ENCODE measurements around the gene SYMPK.

The SYMPK gene

GRCh38 chr19:45866400-45867176 lies 3.6 kb upstream of the SYMPK start:
- no peak for DNase-seq (ENCODE audit: low spot score)

- DNase-seq (ENCODE audit: low spot score), result no peak
These were observed 2.5 kb upstream of the SYMPK start for GRCh38 chr19:45865269-45865948.

GRCh38 chr19:45864629-45865082 lies 1.7 kb upstream of the SYMPK start:
- DNase-seq (ENCODE audit: low spot score), result no peak

GRCh38 chr19:45863840-45864628 lies 1.1 kb upstream of the SYMPK start, which contains the start of gene FOXA3:
TSS of gene FOXA3 (plus strand) at chr19:45864326. CDS start at chr19:45864457, 131 bp downstream.
- DNase-seq (ENCODE audit: low spot score), result no peak

GRCh38 chr19:45863335-45863839 lies 440 bp upstream of the SYMPK start:
- DNase-seq (ENCODE audit: low spot score), result no peak

GRCh38 chr19:45862271-45862563 lies 730 bp downstream of the SYMPK start:
- no peak for DNase-seq (ENCODE audit: low spot score)

- DNase-seq (ENCODE audit: low spot score), result no peak
These were observed 2.3 kb downstream of the SYMPK start for GRCh38 chr19:45860359-45861259.

- DNase-seq (ENCODE audit: low spot score), result no peak
These were observed 8.7 kb downstream of the SYMPK start for GRCh38 chr19:45854167-45854778.

GRCh38 chr19:45852983-45853382 lies 10.0 kb downstream of the SYMPK start:
- DNase-seq (ENCODE audit: low spot score), result no peak

GRCh38 chr19:45852145-45852750 lies 10.7 kb downstream of the SYMPK start:
- no peak for DNase-seq (ENCODE audit: low spot score)

GRCh38 chr19:45848922-45849321 lies 14.0 kb downstream of the SYMPK start:
- DNase-seq (ENCODE audit: low spot score), result no peak

GRCh38 chr19:45847663-45848062 lies 15.3 kb downstream of the SYMPK start:
- no peak for DNase-seq (ENCODE audit: low spot score)

- no peak for DNase-seq (ENCODE audit: low spot score)
These were observed 20.7 kb downstream of the SYMPK start for GRCh38 chr19:45842198-45842597.

- DNase-seq (ENCODE audit: low spot score), result no peak
These were observed 28.0 kb downstream of the SYMPK start for GRCh38 chr19:45834970-45835369.

- no peak for DNase-seq (ENCODE audit: low spot score)
These were observed 34.0 kb downstream of the SYMPK start for GRCh38 chr19:45828945-45829344.

- DNase-seq (ENCODE audit: low spot score), result no peak
These were observed 34.4 kb downstream of the SYMPK start for GRCh38 chr19:45828523-45828922.

- DNase-seq (ENCODE audit: low spot score), result no peak
These were observed 35.4 kb downstream of the SYMPK start for GRCh38 chr19:45827459-45828093.

GRCh38 chr19:45826934-45827333 lies 36.0 kb downstream of the SYMPK start:
- DNase-seq (ENCODE audit: low spot score), result no peak

- DNase-seq (ENCODE audit: low spot score), result no peak
These were observed 36.7 kb downstream of the SYMPK start for GRCh38 chr19:45825917-45826893.

All from putamen (tissue), 1 donor.